HepG2 (cell line): Measurements from ENCODE around the gene RABEP1. TPM values are rescaled to one million over a fixed set of nuclear protein-coding genes. Genes with fewer than 3 reads are reported as not detected.

Experiments
- ATAC-seq: fragments of 200-7000 bp; cut with Tn5 transposase; 3 replicates; pipeline ENCODE4 v1.9.1; 2020; ENCODE audit warnings: mild to moderate bottlenecking, moderate library complexity
- BruUV-seq: library from RNA; stranded (reverse); fragments of 400-500 nt; replicated peaks from 2 replicates; lab custom pipeline; 2021; lab: Mats Ljungman, UMichigan
- CTCF ChIA-PET: fragments of 300-600 bp; formaldehyde crosslinking; extraction: SDS; loops from one replicate; lab custom pipeline; 2021; ENCODE audit warnings: low total read pairs, inconsistent platforms, low intra/inter-chr PET ratio; lab: Yijun Ruan, JAX
- POLR2A ChIA-PET: fragments of 350-600 bp; sonication (Branson Sonifier 250); formaldehyde crosslinking; loops from one replicate; lab custom pipeline; 2020; ENCODE audit warnings: antibody characterized with exemption, inconsistent platforms; lab: Yijun Ruan, JAX
- DNase-seq: peaks from one replicate; pipeline ENCODE4 v3.0.0-alpha.2; 2015; ENCODE audit warnings: low spot score
- FAIRE-seq: peaks from 3 replicates; lab custom pipeline; 2011; peaks lifted over from hg19 to GRCh38; lab: Jason Lieb, UNC
- H2AFZ ChIP-seq: one replicate; pipeline ENCODE4 v1.6.1; 2011; ENCODE audit warnings: low read length, inconsistent platforms
- H3K27ac ChIP-seq: fragments of 300-600 bp; 3 replicates; pipeline ENCODE4 v1.8.0; 2011; ENCODE audit warnings: mixed run types, mild to moderate bottlenecking, mixed read lengths, low read length, inconsistent platforms; ENCODE audit not compliant: insufficient read depth; ENCODE audit errors: extremely low read length
- H3K27me3 ChIP-seq, 2 experiments: fragments of 200-600 bp in 1 of 2; 2 replicates in 1 of 2; 3 replicates in 1 of 2; pipeline versions ENCODE4 v1.6.0 to v1.8.0; 2011; ENCODE audit warnings: low read length in 2 of 2, mild to moderate bottlenecking in 2 of 2, moderate library complexity in 2 of 2, inconsistent platforms in 1 of 2; ENCODE audit not compliant: insufficient read depth in 2 of 2, control insufficient read depth in 1 of 2
- H3K36me3 ChIP-seq, 2 experiments: fragments of 200-600 bp in 1 of 2; replicated peaks in 1 of 2; 2 replicates in 1 of 2; 3 replicates in 1 of 2; pipeline versions ENCODE4 v1.5.1 to v1.8.0; 2011; ENCODE audit warnings: low read length in 2 of 2, inconsistent platforms in 1 of 2; ENCODE audit not compliant: insufficient read depth in 2 of 2, control insufficient read depth in 1 of 2
- H3K4me1 ChIP-seq: 2 replicates; pipeline ENCODE4 v1.5.1; 2012; ENCODE audit warnings: low read length, inconsistent platforms; ENCODE audit not compliant: insufficient read depth
- H3K4me2 ChIP-seq: 2 replicates; pipeline ENCODE4 v1.6.0; 2011; ENCODE audit warnings: low read depth, low read length, inconsistent platforms
- H3K4me3 ChIP-seq, 3 experiments: fragments of 200-600 bp in 1 of 3; sonication (generic), shearing (Covaris generic) in 1 of 3; replicated peaks in 1 of 3; 2 replicates each; pipeline ENCODE4 v1.5.1; 2011 to 2016; ENCODE audit warnings: low read length in 3 of 3, inconsistent platforms in 2 of 3, low read depth in 2 of 3, mild to moderate bottlenecking in 2 of 3, control low read depth in 1 of 3, mixed read lengths in 1 of 3; ENCODE audit not compliant: insufficient read depth in 1 of 3
- H3K79me2 ChIP-seq: one replicate; pipeline ENCODE4 v1.6.1; 2011; ENCODE audit warnings: low read length, inconsistent platforms; ENCODE audit not compliant: insufficient read depth
- H3K9ac ChIP-seq: 2 replicates; pipeline ENCODE4 v1.6.0; 2011; ENCODE audit warnings: mild to moderate bottlenecking, low read depth, low read length, inconsistent platforms; ENCODE audit not compliant: insufficient read depth
- H3K9me3 ChIP-seq: 2 replicates; pipeline ENCODE4 v1.5.1; 2012; ENCODE audit warnings: mild to moderate bottlenecking, low read length
- H4K20me1 ChIP-seq: 2 replicates; pipeline ENCODE4 v1.6.0; 2011; ENCODE audit warnings: inconsistent platforms, mild to moderate bottlenecking, low read length, moderate library complexity; ENCODE audit not compliant: insufficient read depth
- BRCA1 ChIP-seq: sonication (generic); formaldehyde crosslinking; IDR thresholded peaks from 2 replicates; pipeline ENCODE4 v1.4.0; 2020; ENCODE audit warnings: missing genetic modification reagents
- CEBPB ChIP-seq: IDR thresholded peaks from 2 replicates; pipeline ENCODE4 v1.6.1; 2011; ENCODE audit warnings: low read depth, low read length, improper control_type of control experiment, borderline replicate concordance
- CREB3 ChIP-seq: sonication (generic); formaldehyde crosslinking; IDR thresholded peaks from 2 replicates; pipeline ENCODE4 v1.5.0; 2020; ENCODE audit warnings: missing genetic modification reagents
- EEA1 ChIP-seq: sonication (generic); formaldehyde crosslinking; IDR thresholded peaks from 2 replicates; pipeline ENCODE4 v1.5.1; 2020; ENCODE audit warnings: mild to moderate bottlenecking, missing genetic modification reagents, borderline replicate concordance
- GFI1 ChIP-seq: sonication (generic); formaldehyde crosslinking; IDR thresholded peaks from 2 replicates; pipeline ENCODE4 v1.5.0; 2020; ENCODE audit warnings: missing genetic modification reagents, mild to moderate bottlenecking, borderline replicate concordance
- HNF4G ChIP-seq, 2 experiments: sonication (generic) in 1 of 2; formaldehyde crosslinking in 1 of 2; IDR thresholded peaks; 2 replicates each; pipeline versions ENCODE4 v1.4.0 to v1.6.1; 2011 to 2020; ENCODE audit warnings: borderline replicate concordance in 2 of 2, low read depth in 2 of 2, mild to moderate bottlenecking in 2 of 2, low read length in 1 of 2, missing genetic modification reagents in 1 of 2, moderate library complexity in 1 of 2
- HOXA9 ChIP-seq: sonication (generic); formaldehyde crosslinking; IDR thresholded peaks from 2 replicates; pipeline ENCODE4 v1.8.1; 2022; ENCODE audit warnings: missing genetic modification reagents, mild to moderate bottlenecking, moderate library complexity, borderline replicate concordance
- MTA1 ChIP-seq: sonication (generic); formaldehyde crosslinking; IDR thresholded peaks from 2 replicates; pipeline ENCODE4 v1.4.0; 2020; ENCODE audit warnings: missing genetic modification reagents, mild to moderate bottlenecking, borderline replicate concordance
- NFYB ChIP-seq: sonication (generic); formaldehyde crosslinking; IDR thresholded peaks from 2 replicates; pipeline ENCODE4 v1.4.0; 2020; ENCODE audit warnings: missing genetic modification reagents
- POLR2AphosphoS5 ChIP-seq: IDR thresholded peaks from 2 replicates; pipeline ENCODE4 v1.6.1; 2012; ENCODE audit warnings: low read depth, low read length
- RFX3 ChIP-seq: IDR thresholded peaks from 2 replicates; pipeline ENCODE4 v1.6.1; 2016; ENCODE audit warnings: missing biosample characterization, missing genetic modification reagents
- SMC3 ChIP-seq: IDR thresholded peaks from 2 replicates; pipeline ENCODE4 v1.6.1; 2011; ENCODE audit warnings: low read length, improper control_type of control experiment
- TOE1 ChIP-seq: sonication (generic); formaldehyde crosslinking; IDR thresholded peaks from 2 replicates; pipeline ENCODE4 v1.4.0; 2020; ENCODE audit warnings: mild to moderate bottlenecking, missing genetic modification reagents
- ZNF331 ChIP-seq: sonication (generic); formaldehyde crosslinking; IDR thresholded peaks from 2 replicates; pipeline ENCODE4 v1.4.0; 2020; ENCODE audit warnings: missing genetic modification reagents
- ZNF350 ChIP-seq: sonication (generic); formaldehyde crosslinking; IDR thresholded peaks from 2 replicates; pipeline ENCODE4 v1.4.0; 2020; ENCODE audit warnings: mild to moderate bottlenecking, low read depth, missing genetic modification reagents, borderline replicate concordance
- ZNF432 ChIP-seq: sonication (generic); formaldehyde crosslinking; IDR thresholded peaks from 2 replicates; pipeline ENCODE4 v1.5.0; 2020; ENCODE audit warnings: missing genetic modification reagents, mild to moderate bottlenecking, borderline replicate concordance
- ZNF549 ChIP-seq: sonication (generic); formaldehyde crosslinking; IDR thresholded peaks from 2 replicates; pipeline ENCODE4 v1.5.0; 2020; ENCODE audit warnings: missing genetic modification reagents
- ZNF552 ChIP-seq: sonication (generic); formaldehyde crosslinking; IDR thresholded peaks from 2 replicates; pipeline ENCODE4 v1.9.0; 2022; ENCODE audit warnings: missing genetic modification reagents, mild to moderate bottlenecking, borderline replicate concordance
- ZNF607 ChIP-seq: sonication (generic); formaldehyde crosslinking; IDR thresholded peaks from 2 replicates; pipeline ENCODE4 v1.5.1; 2020; ENCODE audit warnings: missing genetic modification reagents, mild to moderate bottlenecking, borderline replicate concordance
- ZNF777 ChIP-seq: sonication (generic); formaldehyde crosslinking; IDR thresholded peaks from 2 replicates; pipeline ENCODE4 v1.4.0; 2020; ENCODE audit warnings: missing genetic modification reagents
- ZSCAN22 ChIP-seq: sonication (generic); formaldehyde crosslinking; IDR thresholded peaks from 2 replicates; pipeline ENCODE4 v1.4.0; 2020; ENCODE audit warnings: mild to moderate bottlenecking, missing genetic modification reagents
- WGBS: methylation state at CpG from one replicate; pipeline ENCODE4 v1.1.6; 2017; ENCODE audit warnings: low lambda C conversion rate; 5-methylcytosine and 5-hydroxymethylcytosine counted together
- in situ Hi-C: cut with HindIII; loops from 2 replicates; pipeline ENCODE4 v1.10.0; 2017; ENCODE audit warnings: low pct_unique_long_range_greater_than_20kb; ENCODE audit not compliant: extremely low pct_ligation_motif_present
- intact Hi-C: fragments of 100-400 bp; cut with micrococcal nuclease; formaldehyde crosslinking; loops from one replicate; pipeline ENCODE4 v1.10.0; 2022; ENCODE audit not compliant: unreplicated experiment
- polyA plus RNA-seq, 8 experiments: library from polyadenylated mRNA; depleted of rRNA in 3 of 8; stranded (reverse) in 7 of 8; unstranded in 1 of 8; fragments of >200 nt; fragmentation: Illumina TruSeq in 4 of 8; extraction: Trizol in 4 of 8; gene quantifications; 2 replicates each; pipeline versions ENCODE4 v1.2.1 to v1.2.3, GENCODE V29; 2011 to 2016; ENCODE audit warnings: low read depth in 4 of 8, missing spikeins in 1 of 8, mixed read lengths in 1 of 8; ENCODE audit not compliant: insufficient read depth in 1 of 8
- total RNA-seq, 5 experiments: library from RNA; depleted of rRNA; stranded (reverse); fragments of >200 nt; fragmentation: Illumina TruSeq; extraction: Trizol; gene quantifications; 2 replicates each; pipeline ENCODE4 v1.2.3, GENCODE V29; 2016; ENCODE audit warnings: low read depth in 1 of 5

The RABEP1 gene
- total and polyA plus RNA-seq, 2 of the 13 experiments (the other 11 are each of a cell fraction or from before 2014, with no cell fraction given) = 13.7 to 41.5 TPM

GRCh38 chr17:5364156-5364555, 82.1 kb downstream of the RABEP1 start:
- no peak for ATAC-seq
- Histone ChIP-seq H4K20me1 (no peaks in the 10 kb centered on the region), H3K9ac (no peak overlapping the region), H3K4me1 (no peaks in the 10 kb centered on the region), H3K4me3 (no peak overlapping the region), H3K9me3 (no peaks in the 10 kb centered on the region), H3K4me2 (no peak overlapping the region), H3K36me3 (peaks cover 9 to 36% of the 10 kb centered on the region in 2 experiments)
- TF ChIP-seq ZNF552 (CRISPR knock-in tag) = no peak
- TF ChIP-seq CEBPB = peak; percentile 37; the same call in 1 of the 2 replicates
- no peak for TF ChIP-seq ZSCAN22 (CRISPR knock-in tag)
- no peak for TF ChIP-seq SMC3
- TF ChIP-seq ZNF777 = no peak
- TF ChIP-seq, all 625 proteins: peak for 1
- Histone ChIP-seq H3K27me3 (no peaks in the 10 kb centered on the region), H2AFZ (no peak overlapping the region), H3K79me2 (no peaks in the 10 kb centered on the region), H3K27ac (no peak overlapping the region)
- BruUV-seq = no TSS peak
- in situ Hi-C loops = no loop called here
- ChIA-PET CTCF (no interaction called here), POLR2A (no interaction called here)
- DNase-seq (no peak), FAIRE-seq (no peak)
- intact Hi-C loops = no loop called here
- 91% methylated on average over 6 of the region's 6 CpGs for WGBS

GRCh38 chr17:5364696-5365095, 82.6 kb downstream of the RABEP1 start:
- no peak for FAIRE-seq
- no peak overlapping the region for H2AFZ ChIP-seq
- POLR2A ChIA-PET = no interaction called here
- TF ChIP-seq TOE1 (CRISPR knock-in tag) (no peak), MTA1 (CRISPR knock-in tag) (no peak), NFYB (CRISPR knock-in tag) (no peak), POLR2AphosphoS5 (no peak), ZNF350 (CRISPR knock-in tag) (no peak), ZNF331 (CRISPR knock-in tag) (no peak), BRCA1 (CRISPR knock-in tag) (no peak), ZNF607 (CRISPR knock-in tag) (no peak), ZNF432 (no peak), HNF4G (IDR thresholded peaks at IDR 0.05; ENCODE audit: borderline replicate concordance, low read depth, low read length) (no peak), HNF4G (CRISPR knock-in tag; IDR thresholded peaks at IDR 0.05; ENCODE audit: borderline replicate concordance, low read depth) (no peak), ZNF549 (CRISPR knock-in tag) (no peak), CREB3 (CRISPR knock-in tag) (no peak), EEA1 (CRISPR knock-in tag) (no peak), RFX3 (CRISPR knock-in tag) (no peak), HOXA9 (no peak), GFI1 (CRISPR knock-in tag) (no peak)
- TF ChIP-seq, all 625 proteins: peak for 0
- intact Hi-C loops = no loop called here
- H3K79me2 ChIP-seq = no peaks in the 10 kb centered on the region
- peaks cover 9 to 42% of the 10 kb centered on the region in 2 experiments for H3K36me3 ChIP-seq
- H3K27me3 ChIP-seq = no peaks in the 10 kb centered on the region
- no peaks in the 10 kb centered on the region for H3K9me3 ChIP-seq
- H3K4me3 ChIP-seq = no peak overlapping the region
- H3K4me2 ChIP-seq = no peak overlapping the region
- in situ Hi-C loops = no loop called here
- no peak overlapping the region for H3K9ac ChIP-seq
- no TSS peak for BruUV-seq
- ATAC-seq (no peak), DNase-seq (no peak)
- no peaks in the 10 kb centered on the region for H3K4me1 ChIP-seq
- H4K20me1 ChIP-seq = no peaks in the 10 kb centered on the region
- CTCF ChIA-PET = no interaction called here
- H3K27ac ChIP-seq = no peak overlapping the region
